NCI-H1417 treated with DMSO at 0.1 percent for 48 hours (cell line): ENCODE measurements around the gene KRTAP5-10.
"Not testable (repeated sequence)": the region's sequence is repeated elsewhere in the genome, so short reads cannot be mapped to it uniquely, and the experiment has no call there.

Experiments
- DNase-seq: peaks from one replicate; lab custom pipeline; 2025; lab: John Stamatoyannopoulos, UW

The KRTAP5-10 gene

GRCh38 chr11:71542879-71543777 is 22.2 kb upstream of the KRTAP5-10 start:
- no peak for DNase-seq

GRCh38 chr11:71543866-71544265 is 21.5 kb upstream of the KRTAP5-10 start:
- DNase-seq, result no peak

- no peak for DNase-seq
Measured at GRCh38 chr11:71544525-71545214, 20.7 kb upstream of the KRTAP5-10 start.

GRCh38 chr11:71545405-71545966 is 19.9 kb upstream of the KRTAP5-10 start:
- no peak for DNase-seq

- no peak for DNase-seq
Measured at GRCh38 chr11:71548120-71548519, 17.2 kb upstream of the KRTAP5-10 start, which contains the start of gene KRTAP5-9. KRTAP5-9 (plus strand) TSS chr11:71548420; CDS start chr11:71548658, 238 bp downstream.

DNA sequence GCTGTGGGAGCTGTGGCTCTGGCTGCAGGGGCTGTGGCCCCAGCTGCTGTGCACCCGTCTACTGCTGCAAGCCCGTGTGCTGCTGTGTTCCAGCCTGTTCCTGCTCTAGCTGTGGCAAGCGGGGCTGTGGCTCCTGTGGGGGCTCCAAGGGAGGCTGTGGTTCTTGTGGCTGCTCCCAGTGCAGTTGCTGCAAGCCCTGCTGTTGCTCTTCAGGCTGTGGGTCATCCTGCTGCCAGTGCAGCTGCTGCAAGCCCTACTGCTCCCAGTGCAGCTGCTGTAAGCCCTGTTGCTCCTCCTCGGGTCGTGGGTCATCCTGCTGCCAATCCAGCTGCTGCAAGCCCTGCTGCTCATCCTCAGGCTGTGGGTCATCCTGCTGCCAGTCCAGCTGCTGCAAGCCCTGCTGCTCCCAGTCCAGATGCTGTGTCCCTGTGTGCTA is 16.6 kb upstream of the KRTAP5-10 start:
- no peak for DNase-seq

DNA sequence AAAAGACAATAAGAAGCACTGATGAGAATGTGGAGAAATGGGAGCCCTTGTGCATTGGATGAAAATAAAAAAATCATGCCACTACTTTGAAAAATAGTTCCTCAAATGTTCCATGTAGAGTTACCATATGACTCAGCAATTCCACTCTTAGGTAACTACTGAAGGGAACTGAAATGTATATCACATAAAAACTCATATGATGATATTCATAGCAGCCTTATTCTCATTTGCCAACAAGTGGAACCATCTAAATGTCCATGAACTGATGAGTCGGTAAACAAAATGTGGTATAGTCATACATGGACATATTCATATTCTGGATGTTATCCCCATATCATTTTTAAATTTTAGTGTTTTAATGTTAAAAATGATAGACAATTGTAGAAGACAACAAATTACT is 13.7 kb upstream of the KRTAP5-10 start:
- DNase-seq, result no peak

DNA sequence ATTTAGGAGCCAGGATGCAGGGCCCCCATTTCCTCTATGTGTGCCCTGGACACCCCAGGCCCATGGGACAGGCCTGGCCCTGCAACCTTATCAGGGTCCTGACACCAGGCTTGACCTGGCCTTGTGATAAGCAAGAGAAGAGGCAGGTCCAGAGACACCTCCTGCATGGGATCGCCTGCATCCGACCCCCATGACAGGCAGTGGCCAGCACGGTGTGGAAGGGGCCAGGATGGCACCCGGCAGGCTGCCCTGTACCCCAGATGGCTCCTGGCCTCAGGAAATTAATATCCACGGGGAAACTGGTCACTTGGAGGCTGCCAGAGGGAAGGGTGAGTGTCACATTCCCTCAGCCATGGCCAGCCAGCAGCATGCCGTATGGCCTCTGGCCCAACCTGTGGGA is 10.4 kb upstream of the KRTAP5-10 start:
- DNase-seq, result no peak

- DNase-seq, result no peak
Measured at GRCh38 chr11:71555508-71555907, 9.9 kb upstream of the KRTAP5-10 start.

GRCh38 chr11:71556018-71556417 is 9.3 kb upstream of the KRTAP5-10 start:
- no peak for DNase-seq

DNA sequence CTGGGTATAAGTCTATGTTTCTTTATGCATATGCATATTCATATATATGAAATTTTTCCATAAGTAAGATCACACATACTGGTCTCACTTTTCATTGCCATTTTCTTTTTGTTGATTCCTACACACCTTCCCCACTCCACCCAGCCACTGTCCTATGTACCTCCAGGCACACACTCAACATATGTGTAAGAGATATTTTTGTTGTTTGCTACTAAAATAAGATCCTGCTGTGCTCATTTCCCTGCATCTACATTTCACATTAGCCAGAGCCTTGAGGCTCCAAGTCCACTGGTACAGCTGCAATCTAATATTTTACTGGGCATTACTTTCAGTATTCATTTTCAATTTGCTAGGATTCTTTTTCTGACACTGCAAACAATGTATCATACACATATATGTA is 8.1 kb upstream of the KRTAP5-10 start:
- no peak for DNase-seq

DNA sequence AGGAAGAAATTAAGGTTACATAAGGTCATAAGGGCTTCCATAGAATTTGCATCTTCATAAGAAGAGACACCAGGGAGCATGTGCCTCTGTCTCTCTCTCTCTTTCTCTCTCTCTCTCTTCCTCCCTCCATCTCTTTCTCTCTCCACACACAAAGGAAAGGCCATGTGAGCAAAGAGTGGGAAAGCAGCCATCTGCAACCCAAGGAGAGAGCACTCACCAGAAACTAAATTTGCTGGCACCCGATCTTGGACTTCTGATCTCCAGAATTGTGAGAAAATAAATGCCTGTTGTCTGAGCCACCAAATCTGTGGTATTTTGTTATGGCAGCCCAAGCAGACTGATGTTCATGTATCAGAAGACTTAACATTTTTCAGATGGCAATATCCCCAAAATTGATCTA is 6.4 kb upstream of the KRTAP5-10 start:
- DNase-seq, result no peak

DNA sequence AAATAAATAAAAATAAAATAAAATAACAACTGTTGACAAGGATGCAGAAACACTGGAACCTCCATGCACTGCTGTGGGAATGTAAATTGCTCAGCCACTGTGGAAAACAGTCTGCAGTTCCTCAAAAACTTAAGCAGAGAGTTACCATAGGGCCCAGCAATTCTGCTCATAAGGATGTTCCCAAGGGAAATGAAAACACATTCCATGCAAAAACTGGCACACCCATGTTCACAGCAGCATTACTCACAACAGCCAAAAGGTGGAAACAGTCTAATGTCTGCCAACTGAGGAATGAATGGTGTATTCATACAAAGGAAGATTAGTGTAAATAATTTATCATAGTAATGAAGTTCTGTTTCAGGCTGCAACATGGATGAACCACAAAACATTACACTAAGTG is 3.2 kb upstream of the KRTAP5-10 start:
- DNase-seq, result no peak

DNA sequence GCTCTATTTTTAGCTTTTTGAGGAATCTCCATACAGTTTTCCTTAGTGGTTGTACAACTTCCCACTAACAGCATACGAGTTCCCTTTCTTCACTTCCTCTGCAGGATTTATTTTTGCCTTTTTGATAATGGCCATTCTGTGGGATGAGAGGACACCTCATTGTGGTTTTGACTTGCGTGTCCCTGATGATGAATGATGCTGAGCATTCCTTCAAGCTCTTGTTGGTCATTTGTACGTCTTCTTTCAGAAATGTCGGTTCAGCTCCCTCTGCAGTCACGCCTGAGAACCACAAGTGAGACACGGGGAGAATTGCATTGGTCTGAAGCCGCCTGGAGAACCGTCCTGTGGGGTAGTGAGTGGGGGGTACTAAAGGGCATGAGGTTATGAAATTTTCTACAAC is 2.0 kb upstream of the KRTAP5-10 start:
- no peak for DNase-seq

DNA sequence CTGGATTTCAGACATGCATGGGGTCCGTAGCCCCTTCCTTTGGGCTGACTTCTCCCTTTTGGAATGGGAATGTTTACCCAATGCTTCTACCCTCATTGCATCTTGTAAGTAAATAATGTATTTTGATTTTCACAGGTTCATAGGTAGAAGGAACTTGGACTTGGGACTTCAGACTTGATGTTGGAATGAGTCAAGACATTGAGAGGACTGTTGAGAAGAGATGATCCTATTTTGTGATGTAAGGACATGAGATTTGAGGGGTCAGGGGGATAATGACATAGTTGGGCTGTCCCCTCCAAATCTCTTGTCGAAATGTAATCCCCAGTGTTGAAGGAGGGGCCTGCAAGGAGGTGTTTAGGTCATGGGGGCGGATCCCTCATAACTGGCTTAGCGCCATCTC is 933 bp upstream of the KRTAP5-10 start:
- no peak for DNase-seq

DNA sequence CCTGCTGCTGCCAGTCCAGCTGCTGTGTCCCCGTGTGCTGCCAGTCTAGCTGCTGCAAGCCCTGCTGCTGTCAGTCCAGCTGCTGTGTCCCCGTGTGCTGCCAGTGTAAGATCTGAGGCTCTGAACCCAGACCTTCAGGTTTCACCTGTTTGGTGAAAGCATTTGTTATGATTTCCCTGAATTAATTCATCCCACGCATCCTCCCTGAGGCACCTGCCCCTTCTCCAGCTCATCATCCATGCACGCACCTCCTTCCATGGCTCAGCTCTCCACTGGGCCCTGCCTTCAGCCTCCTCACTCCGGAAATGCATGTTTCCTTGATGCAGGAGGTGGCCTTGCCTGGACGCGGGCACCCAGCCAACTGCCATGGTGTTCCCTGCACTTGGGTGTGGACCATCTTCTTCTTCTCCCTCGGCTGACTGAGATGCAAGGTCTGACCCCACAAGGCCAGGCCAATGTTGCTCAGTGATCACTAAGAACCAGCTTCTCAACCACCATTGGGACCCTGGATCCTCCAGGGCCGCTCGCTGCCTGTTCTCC is 788 bp downstream of the KRTAP5-10 start:
- no peak for DNase-seq

- not testable (repeated sequence) for DNase-seq
Measured at GRCh38 chr11:71566626-71567599, 1.6 kb downstream of the KRTAP5-10 start.

GRCh38 chr11:71567633-71568032 is 2.3 kb downstream of the KRTAP5-10 start:
- not testable (repeated sequence) for DNase-seq

DNA sequence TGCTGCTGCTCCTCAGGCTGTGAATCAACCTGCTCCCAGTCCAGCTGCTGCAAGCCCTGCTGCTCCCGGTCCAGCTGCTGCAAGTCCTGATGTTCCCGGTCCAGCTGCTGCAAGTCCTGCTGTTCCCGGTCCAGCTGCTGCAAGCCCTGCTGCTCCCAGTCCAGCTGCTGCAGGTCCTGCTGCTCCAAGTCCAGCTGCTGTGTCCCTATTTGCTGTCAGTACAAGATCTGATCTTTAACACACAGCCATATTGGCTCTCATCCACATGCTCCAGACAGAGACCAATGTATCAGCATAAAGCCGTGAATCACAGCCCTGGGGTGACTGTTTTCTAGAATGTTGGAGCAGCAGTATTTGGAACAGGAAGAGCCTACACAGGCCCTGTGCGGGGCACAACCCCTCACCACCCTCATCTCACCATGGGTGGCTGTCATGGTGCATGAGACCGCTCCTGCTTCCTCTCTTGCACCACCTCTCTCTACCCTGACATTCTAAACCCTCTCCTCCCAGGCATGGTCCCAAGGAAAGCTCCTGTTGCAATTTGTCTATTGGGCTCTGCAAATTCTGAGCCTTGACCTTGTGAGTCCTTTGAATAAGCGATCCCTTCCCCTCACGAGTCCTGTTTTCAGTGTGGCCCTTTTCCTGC is 3.5 kb downstream of the KRTAP5-10 start:
- DNase-seq, result no peak

DNA sequence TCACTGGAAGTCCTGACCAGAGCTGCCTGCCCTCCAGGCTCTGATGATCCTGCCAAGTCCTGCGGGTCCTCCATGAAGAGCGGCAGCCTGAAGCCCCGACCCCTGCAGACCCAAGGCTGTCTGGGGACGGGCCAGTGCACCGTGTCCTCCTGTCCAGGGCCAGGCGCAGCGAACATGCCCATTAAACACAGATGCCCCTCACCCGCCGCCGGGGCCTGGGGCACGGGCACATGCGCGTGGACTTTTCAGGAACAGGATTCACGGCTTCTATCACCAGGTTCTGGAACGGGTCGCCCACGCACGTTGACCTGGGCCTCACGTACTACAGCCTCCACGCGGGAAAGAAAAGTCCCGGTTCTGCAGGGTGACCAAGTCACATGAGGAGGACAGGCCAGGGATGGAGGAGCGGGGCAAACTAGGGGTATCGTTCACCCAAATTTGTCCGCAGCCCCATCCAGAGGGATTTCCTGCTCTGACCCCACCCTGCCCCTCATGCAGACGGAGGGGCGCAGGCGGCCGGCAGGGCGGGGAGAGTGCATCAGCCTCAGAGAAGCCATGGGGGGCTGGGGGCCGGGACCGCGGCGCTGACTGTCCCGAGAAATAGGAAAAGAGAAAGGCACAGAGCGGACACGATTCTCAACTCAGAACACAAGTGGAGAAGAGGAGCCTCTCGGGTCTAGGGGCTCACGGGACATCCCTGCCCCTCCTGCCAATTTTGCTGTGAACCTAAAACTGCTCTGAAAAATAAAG is 5.9 kb downstream of the KRTAP5-10 start:
- DNase-seq, result not testable (repeated sequence)
